ENCODE results near the gene PROX2. TPM values are rescaled to one million over a fixed set of nuclear protein-coding genes. Genes with fewer than 3 reads are reported as not detected.

Gene PROX2
- total and polyA plus RNA-seq, 9 of the 15 experiments (the other 6 are each of a cell fraction or from before 2014, with no cell fraction given): not detected

DNA sequence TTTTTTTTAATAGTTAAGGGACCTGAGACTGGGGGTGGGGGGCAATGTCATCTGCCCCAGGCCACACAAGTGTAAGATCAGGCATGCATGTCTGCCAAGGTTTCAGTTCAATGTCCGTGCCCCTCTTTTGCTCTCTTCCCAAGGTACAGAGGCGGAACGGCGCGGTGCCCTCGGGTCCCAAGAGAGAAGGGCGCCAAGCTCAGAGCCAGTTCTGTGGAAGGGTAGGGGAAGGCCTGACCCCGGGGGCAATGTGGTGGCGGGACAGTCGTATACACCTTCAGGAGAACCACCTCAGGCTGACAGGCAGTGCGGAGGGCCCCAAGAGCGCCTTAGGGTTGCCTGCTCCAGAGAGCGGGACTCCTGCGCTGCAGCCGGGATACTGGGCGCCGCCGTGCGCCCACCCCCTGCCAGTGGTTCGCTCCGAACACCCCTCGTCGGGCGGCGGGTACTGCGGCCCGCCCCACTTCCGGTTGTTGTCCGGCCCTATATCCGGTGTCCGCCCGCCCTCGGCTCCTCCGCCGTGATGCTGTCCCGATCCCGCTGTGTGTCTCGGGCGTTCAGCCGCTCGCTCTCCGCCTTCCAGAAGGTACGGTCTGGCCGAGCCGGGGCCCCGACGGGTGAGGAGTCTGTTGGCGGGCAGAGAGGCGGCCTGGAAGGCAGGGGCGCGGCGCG, 5.6 kb upstream of the PROX2 start, which contains the start of gene DLST (continued):
- TF ChIP-seq, protein P1, sequence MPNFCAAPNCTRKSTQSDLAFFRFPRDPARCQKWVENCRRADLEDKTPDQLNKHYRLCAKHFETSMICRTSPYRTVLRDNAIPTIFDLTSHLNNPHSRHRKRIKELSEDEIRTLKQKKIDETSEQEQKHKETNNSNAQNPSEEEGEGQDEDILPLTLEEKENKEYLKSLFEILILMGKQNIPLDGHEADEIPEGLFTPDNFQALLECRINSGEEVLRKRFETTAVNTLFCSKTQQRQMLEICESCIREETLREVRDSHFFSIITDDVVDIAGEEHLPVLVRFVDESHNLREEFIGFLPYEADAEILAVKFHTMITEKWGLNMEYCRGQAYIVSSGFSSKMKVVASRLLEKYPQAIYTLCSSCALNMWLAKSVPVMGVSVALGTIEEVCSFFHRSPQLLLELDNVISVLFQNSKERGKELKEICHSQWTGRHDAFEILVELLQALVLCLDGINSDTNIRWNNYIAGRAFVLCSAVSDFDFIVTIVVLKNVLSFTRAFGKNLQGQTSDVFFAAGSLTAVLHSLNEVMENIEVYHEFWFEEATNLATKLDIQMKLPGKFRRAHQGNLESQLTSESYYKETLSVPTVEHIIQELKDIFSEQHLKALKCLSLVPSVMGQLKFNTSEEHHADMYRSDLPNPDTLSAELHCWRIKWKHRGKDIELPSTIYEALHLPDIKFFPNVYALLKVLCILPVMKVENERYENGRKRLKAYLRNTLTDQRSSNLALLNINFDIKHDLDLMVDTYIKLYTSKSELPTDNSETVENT (CRISPR knock-in tag; IDR thresholded peaks at IDR 0.05): peak; percentile 39; the same call in 1 of the 2 replicates
- TF ChIP-seq, protein P2, sequence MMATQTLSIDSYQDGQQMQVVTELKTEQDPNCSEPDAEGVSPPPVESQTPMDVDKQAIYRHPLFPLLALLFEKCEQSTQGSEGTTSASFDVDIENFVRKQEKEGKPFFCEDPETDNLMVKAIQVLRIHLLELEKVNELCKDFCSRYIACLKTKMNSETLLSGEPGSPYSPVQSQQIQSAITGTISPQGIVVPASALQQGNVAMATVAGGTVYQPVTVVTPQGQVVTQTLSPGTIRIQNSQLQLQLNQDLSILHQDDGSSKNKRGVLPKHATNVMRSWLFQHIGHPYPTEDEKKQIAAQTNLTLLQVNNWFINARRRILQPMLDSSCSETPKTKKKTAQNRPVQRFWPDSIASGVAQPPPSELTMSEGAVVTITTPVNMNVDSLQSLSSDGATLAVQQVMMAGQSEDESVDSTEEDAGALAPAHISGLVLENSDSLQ (IDR thresholded peaks at IDR 0.05): peak; percentile 9; the same call in 1 of the 2 replicates
- TF ChIP-seq XRCC5 (IDR thresholded peaks at IDR 0.05; ENCODE audit: low read depth, low read length): no peak
- peak; percentile 68 for TF ChIP-seq HCFC1 (IDR thresholded peaks at IDR 0.05; ENCODE audit: low read depth, low read length)
- no peak for TF ChIP-seq GTF2E2 (tag; IDR thresholded peaks at IDR 0.05)
- TF ChIP-seq, protein P3, sequence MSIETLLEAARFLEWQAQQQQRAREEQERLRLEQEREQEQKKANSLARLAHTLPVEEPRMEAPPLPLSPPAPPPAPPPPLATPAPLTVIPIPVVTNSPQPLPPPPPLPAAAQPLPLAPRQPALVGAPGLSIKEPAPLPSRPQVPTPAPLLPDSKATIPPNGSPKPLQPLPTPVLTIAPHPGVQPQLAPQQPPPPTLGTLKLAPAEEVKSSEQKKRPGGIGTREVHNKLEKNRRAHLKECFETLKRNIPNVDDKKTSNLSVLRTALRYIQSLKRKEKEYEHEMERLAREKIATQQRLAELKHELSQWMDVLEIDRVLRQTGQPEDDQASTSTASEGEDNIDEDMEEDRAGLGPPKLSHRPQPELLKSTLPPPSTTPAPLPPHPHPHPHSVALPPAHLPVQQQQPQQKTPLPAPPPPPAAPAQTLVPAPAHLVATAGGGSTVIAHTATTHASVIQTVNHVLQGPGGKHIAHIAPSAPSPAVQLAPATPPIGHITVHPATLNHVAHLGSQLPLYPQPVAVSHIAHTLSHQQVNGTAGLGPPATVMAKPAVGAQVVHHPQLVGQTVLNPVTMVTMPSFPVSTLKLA (conservative IDR thresholded peaks at IDR 0.05): peak; percentile 43 to 51; a peak in 1 of 4 replicates
- TF ChIP-seq ZBTB7A (IDR thresholded peaks at IDR 0.05; ENCODE audit: borderline replicate concordance, control insufficient read depth, low read depth, low read length): no peak
- TF ChIP-seq ZNF12 (CRISPR knock-in tag; IDR thresholded peaks at IDR 0.05): no peak
- peak; percentile 52 for TF ChIP-seq POLR2B (IDR thresholded peaks at IDR 0.05; ENCODE audit: low read depth, partially characterized antibody)
- 0 out of 2 replicates have a peak, but pooled peaks have one; percentile 5 for TF ChIP-seq FOSL1 (tag; conservative IDR thresholded peaks at IDR 0.05)
- TF ChIP-seq ESRRA (IDR thresholded peaks at IDR 0.05; ENCODE audit: borderline replicate concordance, low read depth): peak; percentile 74
- peak; percentile 80; the same call in 1 of the 2 replicates for TF ChIP-seq SREBF1 (IDR thresholded peaks at IDR 0.05; ENCODE audit: borderline replicate concordance, low read depth, low read length)
- no peak for TF ChIP-seq NR4A1 (CRISPR knock-in tag; IDR thresholded peaks at IDR 0.05)
- TF ChIP-seq NR4A1 (tag; IDR thresholded peaks at IDR 0.05): peak; percentile 62; the same call in 1 of the 2 replicates
- peak; percentile 98 for TF ChIP-seq RBBP5 (IDR thresholded peaks at IDR 0.05; ENCODE audit: borderline replicate concordance, insufficient read depth, low read length, poor library complexity, severe bottlenecking)
- TF ChIP-seq ZBTB1 (CRISPR knock-in tag; IDR thresholded peaks at IDR 0.05; ENCODE audit: borderline replicate concordance, low read depth): 0 out of 2 replicates have a peak, but pooled peaks have one; percentile 60
- TF ChIP-seq CTBP1 (IDR thresholded peaks at IDR 0.05; ENCODE audit: borderline replicate concordance): 0 out of 2 replicates have a peak, but pooled peaks have one; percentile 44
- TF ChIP-seq ARID1B (IDR thresholded peaks at IDR 0.05): 0 out of 2 replicates have a peak, but pooled peaks have one; percentile 9
- peak; percentile 62 for TF ChIP-seq SMAD4 (CRISPR knock-in tag; conservative IDR thresholded peaks at IDR 0.05)
- peak; percentile 27 for TF ChIP-seq SMAD1 (IDR thresholded peaks at IDR 0.05; ENCODE audit: low read depth, low read length, partially characterized antibody)
- TF ChIP-seq FUS (optimal IDR thresholded peaks at IDR 0.05; ENCODE audit: low read depth, low read length): no peak
